Sigmoid colon (tissue), 4 donors: Measurements from ENCODE around the gene TMEM222.

Experiments
- EP300 ChIP-seq, 4 donors: sonication (generic); formaldehyde crosslinking; IDR thresholded peaks; one replicate each; pipeline ENCODE4 v1.6.1; 2017; ENCODE audit warnings: antibody characterized with exemption in 4 of 4
- POLR2A ChIP-seq, 2 donors: fragments of 450-650 bp; IDR thresholded peaks; one replicate each; pipeline ENCODE4 v1.6.1; 2016; ENCODE audit warnings: antibody characterized with exemption in 2 of 2, mild to moderate bottlenecking in 2 of 2, moderate library complexity in 2 of 2
- TF ChIP-seq, protein P1 (sequence below), 4 experiments: fragments of 450-650 bp in 3 of 4; fragments of 200-600 bp in 1 of 4; IDR thresholded peaks; one replicate each; pipeline ENCODE4 v1.5.1; 2016 to 2019; ENCODE audit warnings: antibody characterized with exemption in 4 of 4, mild to moderate bottlenecking in 3 of 4, moderate library complexity in 2 of 4

- TF ChIP-seq, protein P1, sequence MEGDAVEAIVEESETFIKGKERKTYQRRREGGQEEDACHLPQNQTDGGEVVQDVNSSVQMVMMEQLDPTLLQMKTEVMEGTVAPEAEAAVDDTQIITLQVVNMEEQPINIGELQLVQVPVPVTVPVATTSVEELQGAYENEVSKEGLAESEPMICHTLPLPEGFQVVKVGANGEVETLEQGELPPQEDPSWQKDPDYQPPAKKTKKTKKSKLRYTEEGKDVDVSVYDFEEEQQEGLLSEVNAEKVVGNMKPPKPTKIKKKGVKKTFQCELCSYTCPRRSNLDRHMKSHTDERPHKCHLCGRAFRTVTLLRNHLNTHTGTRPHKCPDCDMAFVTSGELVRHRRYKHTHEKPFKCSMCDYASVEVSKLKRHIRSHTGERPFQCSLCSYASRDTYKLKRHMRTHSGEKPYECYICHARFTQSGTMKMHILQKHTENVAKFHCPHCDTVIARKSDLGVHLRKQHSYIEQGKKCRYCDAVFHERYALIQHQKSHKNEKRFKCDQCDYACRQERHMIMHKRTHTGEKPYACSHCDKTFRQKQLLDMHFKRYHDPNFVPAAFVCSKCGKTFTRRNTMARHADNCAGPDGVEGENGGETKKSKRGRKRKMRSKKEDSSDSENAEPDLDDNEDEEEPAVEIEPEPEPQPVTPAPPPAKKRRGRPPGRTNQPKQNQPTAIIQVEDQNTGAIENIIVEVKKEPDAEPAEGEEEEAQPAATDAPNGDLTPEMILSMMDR (IDR thresholded peaks at IDR 0.05): no peak
- TF ChIP-seq EP300 (IDR thresholded peaks at IDR 0.05): no peak
- TF ChIP-seq POLR2A (IDR thresholded peaks at IDR 0.05): no peak
These were observed 14.8 kb upstream of the TMEM222 start for GRCh38 chr1:27306892-27307761.
